NAMALWA (cell line): Measurements from ENCODE around the gene PLVAP.

Experiments
- DNase-seq: peaks from one replicate; pipeline ENCODE4 v3.0.0-alpha.2; 2015; ENCODE audit warnings: low spot score

The PLVAP gene

DNA sequence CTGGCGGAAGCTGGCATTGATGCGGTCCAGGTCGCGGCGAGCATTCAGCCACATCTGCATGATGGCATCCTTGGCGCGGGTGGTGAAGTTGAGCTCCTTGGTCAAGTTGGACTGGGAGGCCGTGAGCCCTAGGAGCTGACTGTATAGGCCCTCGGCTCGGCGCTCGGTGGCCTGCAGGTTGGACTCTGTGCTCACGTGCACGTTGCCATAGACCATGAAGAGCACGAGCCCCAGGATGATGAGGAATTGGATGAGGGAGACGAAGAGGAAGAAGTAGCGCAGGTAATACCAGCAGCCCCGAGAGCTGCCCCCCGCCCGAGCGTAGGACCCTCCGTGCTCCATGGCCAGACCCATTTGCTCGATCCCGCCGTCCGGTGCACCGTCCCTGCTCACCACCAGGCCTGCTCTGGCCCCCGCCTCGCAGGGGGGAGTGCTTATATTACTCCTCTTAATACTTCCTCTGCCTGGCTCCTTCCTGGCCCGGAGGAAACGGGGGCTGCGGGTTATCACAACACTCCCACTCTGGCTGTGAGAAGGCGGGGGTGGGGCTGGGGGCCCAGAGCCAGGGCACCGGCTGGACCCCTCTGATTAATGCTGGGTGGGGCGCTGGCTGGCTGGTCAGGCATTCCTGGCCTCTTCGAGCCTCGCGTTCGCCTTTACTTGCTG lies at the start of gene PLVAP:
Gene PLVAP (minus strand): TSS at position 408 of the 666 bp plus-strand sequence. CDS start 54 bp downstream, at position 354.
- no peak for DNase-seq

GRCh38 chr19:17424743-17425365 lies 47.7 kb upstream of the PLVAP start:
- DNase-seq, result peak; percentile 78

DNA sequence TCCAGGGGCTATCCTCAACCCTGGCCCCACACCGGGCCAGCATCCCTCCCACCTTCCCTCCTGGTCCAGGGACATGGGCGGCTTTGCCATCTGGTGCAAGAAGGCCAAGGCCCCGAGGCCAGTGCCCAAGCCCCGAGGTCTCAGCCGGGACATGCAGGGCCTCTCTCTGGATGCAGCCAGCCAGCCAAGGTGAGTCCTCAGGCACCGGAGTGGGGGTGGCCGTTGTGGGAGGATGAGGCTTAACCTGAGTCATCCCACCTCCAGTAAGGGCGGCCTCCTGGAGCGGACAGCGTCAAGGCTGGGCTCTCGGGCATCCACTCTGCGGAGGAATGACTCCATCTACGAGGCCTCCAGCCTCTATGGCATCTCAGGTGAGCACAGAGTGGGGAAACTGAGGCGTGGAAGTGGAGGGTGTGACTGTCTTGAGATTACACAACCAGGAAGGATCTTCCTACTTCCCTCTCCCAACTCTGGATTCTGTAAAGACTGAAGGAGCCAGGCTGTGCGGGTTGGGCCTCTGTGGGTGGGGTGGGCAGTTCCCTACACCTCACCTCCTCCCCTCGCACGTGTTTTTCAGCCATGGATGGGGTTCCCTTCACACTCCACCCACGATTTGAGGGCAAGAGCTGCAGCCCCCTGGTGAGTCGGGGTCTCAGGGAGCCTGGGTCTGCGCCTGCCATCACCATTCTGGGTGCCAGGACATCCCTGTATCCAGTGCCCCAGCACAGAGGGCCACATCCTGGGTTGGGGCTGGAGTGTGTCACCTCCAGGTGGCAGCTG lies 46.5 kb upstream of the PLVAP start:
- DNase-seq, result no peak

- no peak for DNase-seq
These were observed 44.8 kb upstream of the PLVAP start for GRCh38 chr19:17421942-17422341.

DNA sequence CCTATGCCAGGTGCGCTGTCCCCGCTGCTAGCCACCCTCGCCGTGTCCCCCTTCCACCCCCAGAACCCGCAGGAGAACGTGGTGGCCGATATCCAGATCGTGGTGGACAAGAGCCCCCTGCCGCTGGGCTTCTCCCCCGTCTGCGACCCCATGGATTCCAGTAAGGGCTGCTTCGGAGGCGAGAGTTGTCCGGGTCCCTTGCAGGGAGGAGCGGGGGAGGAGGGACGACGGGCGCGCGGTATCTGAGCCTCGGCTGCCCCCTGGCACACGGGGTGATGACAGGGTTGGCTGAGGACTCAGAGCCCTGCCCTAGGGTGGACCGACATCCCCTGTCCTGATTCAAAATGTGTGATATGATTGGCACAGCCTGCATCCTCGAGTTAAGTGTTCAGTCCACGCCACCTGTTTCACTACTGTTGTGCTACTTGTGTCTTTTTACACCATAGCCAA lies 43.4 kb upstream of the PLVAP start:
- no peak for DNase-seq

DNA sequence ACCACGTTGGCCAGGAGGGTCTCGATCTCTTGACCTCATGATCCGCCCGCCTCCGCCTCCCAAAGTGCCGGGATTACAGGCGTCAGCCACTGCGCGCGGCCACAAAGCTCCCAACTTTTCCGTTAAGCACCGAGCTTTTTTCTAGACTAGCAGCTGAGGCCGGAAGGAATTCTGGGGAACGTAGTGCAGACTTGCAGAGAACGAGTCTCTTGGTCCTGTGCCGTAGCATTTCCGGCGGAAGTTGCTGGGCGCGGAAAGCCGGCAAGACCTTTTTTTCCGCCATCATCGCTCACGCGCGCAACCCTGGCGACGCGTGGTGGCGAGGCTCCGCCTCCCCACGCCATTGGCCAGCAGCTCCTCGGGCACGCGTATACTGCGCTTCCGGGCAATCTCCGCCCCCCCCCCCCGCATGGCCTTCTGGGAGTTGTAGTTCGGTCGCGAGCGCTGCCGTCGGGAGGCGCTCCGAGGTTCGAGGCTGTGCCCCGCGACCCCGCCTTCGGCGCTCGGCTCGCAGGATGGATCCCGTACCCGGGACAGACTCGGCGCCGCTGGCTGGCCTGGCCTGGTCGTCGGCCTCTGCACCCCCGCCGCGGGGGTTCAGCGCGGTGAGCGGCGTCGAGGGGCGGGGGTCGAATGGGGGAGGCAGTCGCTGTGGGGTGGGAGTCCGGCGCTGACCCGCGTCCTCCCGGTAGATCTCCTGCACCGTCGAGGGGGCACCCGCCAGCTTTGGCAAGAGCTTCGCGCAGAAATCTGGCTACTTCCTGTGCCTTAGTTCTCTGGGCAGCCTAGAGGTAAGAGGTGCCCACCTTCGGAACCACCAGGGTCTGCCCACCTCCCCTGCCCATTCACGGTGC lies 42.7 kb upstream of the PLVAP start, which contains the start of gene MVB12A:
Gene MVB12A (plus strand): TSS at position 427 of the 854 bp plus-strand sequence. CDS start 89 bp downstream, at position 516.
- peak; percentile 98 for DNase-seq

GRCh38 chr19:17419154-17419620 lies 42.0 kb upstream of the PLVAP start:
- no peak for DNase-seq

- DNase-seq, result no peak
These were observed 41.6 kb upstream of the PLVAP start for GRCh38 chr19:17418710-17419109.

DNA sequence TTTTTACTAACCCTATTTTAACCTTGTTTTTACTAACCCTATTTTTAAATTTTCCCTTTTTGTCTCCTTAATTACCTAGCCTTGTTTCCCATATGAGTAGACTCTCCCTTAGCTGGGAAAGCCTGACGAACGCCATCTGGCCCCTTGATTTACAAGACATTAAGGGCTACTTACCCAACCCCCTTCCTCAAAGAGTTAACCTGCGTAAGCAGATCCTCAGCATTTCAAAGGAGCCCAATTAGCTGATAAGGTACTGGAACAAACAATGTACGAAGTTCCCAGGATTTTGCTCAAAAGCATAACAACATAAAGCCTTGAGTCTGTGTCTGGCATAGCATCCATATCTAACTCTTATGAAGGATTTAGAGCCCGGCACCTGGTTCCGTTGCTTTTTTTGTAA lies 38.0 kb upstream of the PLVAP start:
- no peak for DNase-seq

DNA sequence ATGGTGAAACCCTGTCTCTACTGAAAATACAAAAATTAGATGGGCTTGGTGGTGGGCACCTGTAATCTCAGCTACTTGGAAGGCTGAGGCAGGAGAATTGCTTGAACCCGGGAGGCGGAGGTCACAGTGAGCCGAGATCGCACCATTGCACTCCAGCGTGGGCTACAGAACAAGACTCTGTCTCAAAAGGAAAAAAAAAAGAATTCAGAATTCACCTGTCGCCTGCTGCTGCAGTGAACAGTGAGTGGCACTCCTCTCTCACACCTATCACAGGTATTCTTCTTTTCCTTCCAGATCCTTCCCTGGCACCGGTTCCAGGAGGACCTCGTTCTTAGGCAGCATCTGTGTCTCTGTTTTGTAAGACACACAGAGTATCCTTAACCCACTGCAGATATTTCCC lies 37.0 kb upstream of the PLVAP start:
- DNase-seq, result no peak

GRCh38 chr19:17411801-17412200 lies 34.7 kb upstream of the PLVAP start:
- DNase-seq, result no peak

DNA sequence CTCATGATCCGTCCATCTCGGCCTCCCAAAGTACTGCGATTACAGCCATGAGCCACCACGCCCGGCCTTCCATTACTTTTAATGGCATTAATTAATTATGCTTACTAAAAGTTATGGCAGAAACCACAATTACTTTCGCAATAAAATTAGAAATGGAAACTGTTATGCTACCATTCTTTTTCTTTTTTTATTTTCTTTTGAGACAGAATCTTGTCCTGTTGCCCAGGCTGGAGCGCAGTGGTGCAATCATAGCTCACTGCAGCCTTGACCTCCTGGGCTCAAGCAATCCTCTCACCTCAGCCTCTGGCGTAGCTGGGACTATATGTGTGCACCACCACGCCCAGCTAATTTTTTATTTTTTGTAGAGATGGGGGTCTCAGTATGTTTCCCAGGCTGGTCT lies 32.8 kb upstream of the PLVAP start:
- DNase-seq, result no peak

DNA sequence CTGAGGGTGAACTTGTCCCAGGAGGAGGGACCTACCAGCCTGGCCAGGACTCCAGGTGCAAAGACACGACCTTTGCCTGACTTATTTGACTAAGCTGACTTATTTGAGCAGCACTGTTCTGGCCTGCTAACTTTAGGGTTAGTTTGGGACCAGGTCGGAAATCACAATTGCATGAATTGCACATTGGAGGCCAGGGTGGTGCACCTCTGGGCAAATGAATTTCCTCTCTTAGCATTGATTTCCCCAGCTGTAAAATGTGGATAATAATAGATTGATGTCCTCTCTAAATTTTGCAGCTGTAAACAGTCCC lies 29.7 kb upstream of the PLVAP start:
- DNase-seq, result peak; percentile 76

DNA sequence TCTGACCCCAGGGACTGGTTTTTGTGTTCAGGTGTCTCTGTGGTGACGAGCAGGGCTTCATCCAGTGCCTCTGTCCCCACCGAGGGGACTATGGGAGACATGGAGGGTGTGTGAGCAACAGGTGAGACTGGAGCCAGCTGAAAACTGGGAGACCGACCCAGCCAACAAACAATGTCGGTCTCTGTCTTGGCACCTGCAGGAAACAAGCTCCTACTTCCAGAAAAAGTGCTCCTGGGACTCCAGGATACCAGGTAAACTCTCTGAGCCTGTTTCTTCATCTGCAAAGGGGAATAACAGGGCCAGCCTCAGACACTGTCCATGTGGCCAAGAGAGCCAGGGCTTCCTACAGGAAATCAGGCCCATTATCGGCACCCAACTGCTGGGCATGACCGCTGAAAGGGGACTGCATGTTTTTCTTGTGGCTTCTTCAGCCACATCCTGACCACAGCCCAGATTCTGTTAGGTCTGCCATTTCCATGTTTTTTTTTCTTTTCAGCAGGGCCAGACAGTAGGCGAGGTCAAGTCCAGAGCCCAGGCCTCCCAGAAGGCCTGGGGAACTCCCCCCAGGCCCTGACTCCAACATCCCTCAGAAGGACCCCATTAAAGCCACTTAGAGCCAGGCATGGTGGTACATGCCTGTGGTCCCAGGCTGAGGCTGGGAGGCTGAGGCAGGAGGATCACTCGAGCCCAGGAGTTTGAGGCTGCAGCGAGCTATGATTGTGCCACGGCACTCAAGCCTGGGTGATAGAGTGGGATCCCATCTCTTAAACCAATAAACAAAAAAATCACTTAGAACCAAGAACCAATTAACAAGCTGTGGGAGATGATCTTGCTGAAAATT lies 29.1 kb upstream of the PLVAP start:
- DNase-seq, result peak; percentile 32

GRCh38 chr19:17405250-17406045 lies 28.3 kb upstream of the PLVAP start, which contains the start of gene BST2:
Gene BST2, minus strand, starts transcription at chr19:17405630. Its CDS starts 55 bp downstream, at chr19:17405575.
- DNase-seq, result peak; percentile 94

- DNase-seq, result no peak
These were observed 27.6 kb upstream of the PLVAP start for GRCh38 chr19:17404621-17405249.

GRCh38 chr19:17404015-17404414 lies 26.9 kb upstream of the PLVAP start:
- peak; percentile 34 for DNase-seq

DNA sequence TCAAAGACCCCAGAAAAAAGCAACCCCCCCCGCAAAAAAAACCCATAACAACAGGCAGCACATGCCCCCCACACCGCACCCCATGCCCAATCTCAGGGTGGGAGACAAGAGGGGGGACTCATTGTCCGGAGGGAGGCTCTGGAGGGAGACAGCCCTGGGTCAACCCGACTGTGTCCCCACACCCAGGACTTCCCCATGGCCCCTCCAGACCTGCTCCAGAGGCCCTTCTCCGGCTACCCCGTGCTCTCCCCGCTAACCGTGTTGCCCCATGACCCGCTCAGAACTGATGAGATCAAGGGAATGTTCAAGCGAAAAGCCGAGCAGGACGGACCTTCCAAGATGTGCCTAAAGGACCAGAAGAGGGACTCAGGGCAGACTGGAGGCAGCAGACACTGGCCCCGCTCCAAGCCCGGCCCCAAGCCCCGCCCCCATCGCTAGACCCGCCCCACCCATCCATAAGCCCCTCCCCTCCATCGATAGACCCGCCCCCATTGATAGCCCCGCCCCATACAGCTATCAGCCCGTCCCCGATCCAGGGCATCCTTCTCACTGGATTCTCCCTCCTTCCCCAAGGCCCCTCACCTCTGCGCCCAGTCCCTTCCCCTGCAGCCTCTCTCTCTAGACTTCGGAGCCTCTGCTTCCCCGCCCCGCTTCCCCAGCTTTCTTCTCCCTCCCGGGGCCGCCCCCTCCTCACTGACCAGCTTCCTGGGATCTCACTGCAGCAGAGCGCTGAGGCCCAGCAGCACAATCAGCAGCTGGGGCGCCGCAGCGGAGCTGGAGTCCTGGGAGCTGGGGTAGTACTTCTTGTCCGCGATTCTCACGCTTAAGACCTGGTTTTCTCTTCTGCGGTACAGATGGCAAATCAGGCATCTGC lies 26.1 kb upstream of the PLVAP start:
- DNase-seq, result peak; percentile 41

DNA sequence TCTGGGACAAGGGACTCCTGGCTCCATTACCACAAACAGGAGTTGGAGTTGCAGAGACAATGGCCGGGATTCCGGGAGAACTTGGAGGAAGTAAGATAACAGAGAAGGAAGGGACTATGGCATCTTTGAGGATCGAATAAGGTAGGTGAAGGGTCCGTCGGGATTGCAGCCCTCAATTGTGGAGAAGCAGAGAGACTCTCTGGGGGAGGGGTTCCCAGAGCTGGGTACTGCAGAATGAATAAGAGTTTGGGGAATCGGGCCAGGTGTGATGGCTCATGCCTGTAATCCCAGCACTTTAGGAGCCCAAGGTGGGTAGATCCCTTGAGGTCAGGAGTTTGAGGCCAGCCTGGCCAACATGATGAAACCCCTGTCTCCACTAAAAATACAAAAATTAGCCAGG lies 24.5 kb upstream of the PLVAP start:
- DNase-seq, result no peak
